ENCODE measurements around the gene TM2D3. TPM values are rescaled to one million over a fixed set of nuclear protein-coding genes. Genes with fewer than 3 reads are reported as not detected.
A peak's percentile ranks its signal among the peaks of the same experiment; 100 is the strongest.
"Not testable (repeated sequence)": the region's sequence is repeated elsewhere in the genome, so short reads cannot be mapped to it uniquely, and the experiment has no call there.

TM2D3 gene
- total RNA-seq, 1 experiment from 2014 or later = 25.7 TPM

- in situ Hi-C loops (cut with HindIII; ENCODE audit: low pct_unique_long_range_greater_than_20kb, low sequenced_read_pairs) = no loop called here
- no peak for DNase-seq (ENCODE audit: low read depth)
These were observed 16.0 kb downstream of the TM2D3 start for GRCh38 chr15:101635944-101636727.

- in situ Hi-C loops (cut with HindIII; ENCODE audit: low pct_unique_long_range_greater_than_20kb, low sequenced_read_pairs) = no loop called here
- DNase-seq (ENCODE audit: low read depth) = no peak
These were observed 18.8 kb downstream of the TM2D3 start for GRCh38 chr15:101633356-101633755.

GRCh38 chr15:101626729-101627128, 25.5 kb downstream of the TM2D3 start:
- DNase-seq (ENCODE audit: low read depth); in situ Hi-C loops (cut with HindIII; ENCODE audit: low pct_unique_long_range_greater_than_20kb, low sequenced_read_pairs): not testable (repeated sequence)

- in situ Hi-C loops (cut with HindIII; ENCODE audit: low pct_unique_long_range_greater_than_20kb, low sequenced_read_pairs) = no loop called here
- no peak for DNase-seq (ENCODE audit: low read depth)
These were observed 26.2 kb downstream of the TM2D3 start for GRCh38 chr15:101625980-101626379.

- in situ Hi-C loops (cut with HindIII; ENCODE audit: low pct_unique_long_range_greater_than_20kb, low sequenced_read_pairs) = no loop called here
- no peak for DNase-seq (ENCODE audit: low read depth)
These were observed 27.0 kb downstream of the TM2D3 start for GRCh38 chr15:101625184-101625583.

GRCh38 chr15:101623367-101624304, 28.5 kb downstream of the TM2D3 start:
- in situ Hi-C loops (cut with HindIII; ENCODE audit: low pct_unique_long_range_greater_than_20kb, low sequenced_read_pairs) = no loop called here
- no peak for DNase-seq (ENCODE audit: low read depth)

GRCh38 chr15:101621961-101622360, 30.2 kb downstream of the TM2D3 start:
- no peak for DNase-seq (ENCODE audit: low read depth)
- in situ Hi-C loops (cut with HindIII; ENCODE audit: low pct_unique_long_range_greater_than_20kb, low sequenced_read_pairs) = no loop called here

GRCh38 chr15:101620671-101621070, 31.5 kb downstream of the TM2D3 start:
- in situ Hi-C loops (cut with HindIII; ENCODE audit: low pct_unique_long_range_greater_than_20kb, low sequenced_read_pairs) = no loop called here
- no peak for DNase-seq (ENCODE audit: low read depth)

GRCh38 chr15:101619615-101619865, 32.6 kb downstream of the TM2D3 start:
- no peak for DNase-seq (ENCODE audit: low read depth)
- in situ Hi-C loops (cut with HindIII; ENCODE audit: low pct_unique_long_range_greater_than_20kb, low sequenced_read_pairs) = no loop called here

- no peak for DNase-seq (ENCODE audit: low read depth)
These were observed 33.1 kb downstream of the TM2D3 start for GRCh38 chr15:101618851-101619614.

GRCh38 chr15:101618076-101618475, 34.1 kb downstream of the TM2D3 start:
- in situ Hi-C loops (cut with HindIII; ENCODE audit: low pct_unique_long_range_greater_than_20kb, low sequenced_read_pairs) = no loop called here
- no peak for DNase-seq (ENCODE audit: low read depth)

More at GRCh38 chr15:101618851-101619614, 33.1 kb downstream of the TM2D3 start:
- in situ Hi-C loops (cut with HindIII; ENCODE audit: low pct_unique_long_range_greater_than_20kb, low sequenced_read_pairs) = no loop called here

- DNase-seq (ENCODE audit: low read depth) = no peak
- in situ Hi-C loops (cut with HindIII; ENCODE audit: low pct_unique_long_range_greater_than_20kb, low sequenced_read_pairs) = no loop called here
These were observed 34.7 kb downstream of the TM2D3 start for GRCh38 chr15:101617390-101617965.

- in situ Hi-C loops (cut with HindIII; ENCODE audit: low pct_unique_long_range_greater_than_20kb, low sequenced_read_pairs) = no loop called here
- DNase-seq (ENCODE audit: low read depth) = peak; percentile 84
These were observed 36.0 kb downstream of the TM2D3 start for GRCh38 chr15:101615986-101616848.

GRCh38 chr15:101615414-101615985, 36.7 kb downstream of the TM2D3 start:
- DNase-seq (ENCODE audit: low read depth) = no peak
- in situ Hi-C loops (cut with HindIII; ENCODE audit: low pct_unique_long_range_greater_than_20kb, low sequenced_read_pairs) = no loop called here

GRCh38 chr15:101614761-101615160, 37.4 kb downstream of the TM2D3 start:
- no peak for DNase-seq (ENCODE audit: low read depth)
- in situ Hi-C loops (cut with HindIII; ENCODE audit: low pct_unique_long_range_greater_than_20kb, low sequenced_read_pairs) = no loop called here

GRCh38 chr15:101614001-101614585, 38.1 kb downstream of the TM2D3 start:
- no peak for DNase-seq (ENCODE audit: low read depth)
- in situ Hi-C loops (cut with HindIII; ENCODE audit: low pct_unique_long_range_greater_than_20kb, low sequenced_read_pairs) = no loop called here

Measured in Caki2 (cell line).